Gastroesophageal sphincter (tissue), 3 donors: ENCODE measurements around the gene SFT2D3.

Source experiments
- POLR2AphosphoS5 ChIP-seq: sonication (generic); formaldehyde crosslinking; IDR thresholded peaks from one replicate; pipeline ENCODE4 v1.6.1; 2017; ENCODE audit warnings: antibody characterized with exemption
- TF ChIP-seq, protein P1 (sequence below), 4 experiments: fragments of 200-600 bp in 2 of 4; fragments of 450-650 bp in 2 of 4; sonication (generic) in 1 of 4; IDR thresholded peaks; one replicate each; pipeline ENCODE4 v1.5.1; 2017 to 2019; ENCODE audit warnings: antibody characterized with exemption in 4 of 4, mild to moderate bottlenecking in 2 of 4, moderate library complexity in 2 of 4

DNA sequence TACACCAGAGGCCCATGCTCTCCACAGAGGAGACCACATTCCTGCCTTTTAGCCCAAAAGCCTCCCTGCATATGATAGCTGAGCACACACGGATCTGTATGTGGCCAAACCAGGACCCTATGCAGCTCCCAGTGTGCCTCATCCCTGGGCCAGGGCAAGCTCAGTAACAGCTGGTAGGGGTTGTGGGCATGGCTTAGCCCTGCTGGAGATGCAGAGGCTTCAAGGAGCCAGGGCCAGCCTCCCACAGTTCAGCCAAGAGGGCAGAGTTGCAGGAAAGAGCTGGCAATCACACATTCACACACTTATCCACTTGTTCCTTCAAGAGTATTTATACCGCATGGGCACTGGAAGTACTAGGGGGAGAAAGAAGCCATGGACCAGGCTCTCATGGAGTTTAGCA is 24.4 kb upstream of the SFT2D3 start:
- TF ChIP-seq, protein P1, sequence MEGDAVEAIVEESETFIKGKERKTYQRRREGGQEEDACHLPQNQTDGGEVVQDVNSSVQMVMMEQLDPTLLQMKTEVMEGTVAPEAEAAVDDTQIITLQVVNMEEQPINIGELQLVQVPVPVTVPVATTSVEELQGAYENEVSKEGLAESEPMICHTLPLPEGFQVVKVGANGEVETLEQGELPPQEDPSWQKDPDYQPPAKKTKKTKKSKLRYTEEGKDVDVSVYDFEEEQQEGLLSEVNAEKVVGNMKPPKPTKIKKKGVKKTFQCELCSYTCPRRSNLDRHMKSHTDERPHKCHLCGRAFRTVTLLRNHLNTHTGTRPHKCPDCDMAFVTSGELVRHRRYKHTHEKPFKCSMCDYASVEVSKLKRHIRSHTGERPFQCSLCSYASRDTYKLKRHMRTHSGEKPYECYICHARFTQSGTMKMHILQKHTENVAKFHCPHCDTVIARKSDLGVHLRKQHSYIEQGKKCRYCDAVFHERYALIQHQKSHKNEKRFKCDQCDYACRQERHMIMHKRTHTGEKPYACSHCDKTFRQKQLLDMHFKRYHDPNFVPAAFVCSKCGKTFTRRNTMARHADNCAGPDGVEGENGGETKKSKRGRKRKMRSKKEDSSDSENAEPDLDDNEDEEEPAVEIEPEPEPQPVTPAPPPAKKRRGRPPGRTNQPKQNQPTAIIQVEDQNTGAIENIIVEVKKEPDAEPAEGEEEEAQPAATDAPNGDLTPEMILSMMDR (IDR thresholded peaks at IDR 0.05) = no peak
- peak; percentile 11 for TF ChIP-seq POLR2AphosphoS5
